AG08396 (cell line): Measurements from ENCODE around the gene PTCH1.

Experiments
- DNase-seq: peaks from one replicate; pipeline ENCODE4 v3.0.0; 2012; ENCODE audit warnings: low spot score, mixed read lengths

Gene PTCH1

DNA sequence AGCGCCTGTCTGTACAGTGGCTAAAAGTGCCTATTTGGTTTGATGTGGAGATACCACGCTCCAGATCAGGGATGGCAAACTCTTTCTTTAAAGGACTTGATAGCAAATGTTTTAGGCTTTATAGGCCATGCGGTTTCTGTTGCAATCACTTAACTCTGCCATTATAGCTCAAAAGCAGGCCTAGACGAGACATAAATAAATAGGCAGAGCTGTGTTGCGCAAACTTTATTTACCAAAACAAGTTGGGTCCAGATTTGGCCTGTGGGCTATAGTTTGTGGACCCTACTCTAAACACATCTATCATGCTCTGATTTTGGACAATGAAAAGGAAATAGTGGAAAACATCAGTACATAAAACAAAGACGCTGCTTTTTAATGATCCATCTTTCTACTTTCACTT lies 79.2 kb downstream of the PTCH1 start:
- DNase-seq: no peak

DNA sequence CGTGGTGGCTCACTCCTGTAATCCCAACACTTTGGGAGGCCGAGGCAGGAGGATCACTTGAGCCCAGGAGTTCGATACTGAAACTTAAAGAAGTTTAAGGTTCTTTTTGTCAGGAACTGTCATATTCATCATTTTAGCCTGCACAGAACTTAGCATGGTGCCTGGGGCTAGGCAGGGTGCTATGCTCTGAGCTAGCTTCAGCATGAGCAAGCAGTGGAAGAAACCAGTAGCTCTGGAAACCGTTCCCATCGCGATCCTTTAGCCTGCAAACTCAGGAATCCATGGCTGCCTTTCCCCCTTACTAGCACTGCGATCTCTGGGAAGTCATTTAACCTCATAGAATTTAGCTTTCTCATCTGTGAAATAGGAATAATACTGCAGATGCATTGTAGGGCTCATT lies 80.4 kb downstream of the PTCH1 start:
- DNase-seq: no peak

DNA sequence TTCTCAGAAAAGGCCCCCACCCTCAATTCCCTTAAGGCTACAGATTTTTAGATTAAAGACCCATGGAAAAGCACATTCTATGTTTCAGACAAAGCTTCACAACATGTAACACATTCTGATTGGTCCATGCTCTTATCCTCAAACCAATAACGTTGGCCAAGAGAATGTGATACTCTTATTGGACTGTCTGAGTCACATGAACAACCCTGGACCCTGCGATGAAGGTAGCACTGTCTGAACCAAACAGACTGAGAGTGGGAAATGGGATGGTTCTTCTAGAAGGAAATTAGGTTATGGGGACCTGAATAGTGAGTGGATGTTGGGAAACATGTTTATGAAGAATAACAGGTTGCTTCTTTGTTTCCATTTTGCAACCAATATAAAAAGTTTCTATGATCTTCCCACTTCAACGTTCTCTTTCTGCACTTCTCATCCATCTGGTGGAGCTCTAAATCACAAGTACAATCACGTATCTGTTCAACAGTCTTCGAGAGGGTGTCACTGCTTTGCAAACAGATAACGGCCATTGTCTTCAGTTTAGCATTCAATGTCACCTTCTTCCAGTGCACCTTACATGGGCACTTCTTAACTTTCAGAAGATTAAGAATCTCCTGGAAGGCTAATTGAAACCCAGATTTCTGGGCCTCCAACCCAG lies 81.6 kb downstream of the PTCH1 start:
- DNase-seq: no peak

DNA sequence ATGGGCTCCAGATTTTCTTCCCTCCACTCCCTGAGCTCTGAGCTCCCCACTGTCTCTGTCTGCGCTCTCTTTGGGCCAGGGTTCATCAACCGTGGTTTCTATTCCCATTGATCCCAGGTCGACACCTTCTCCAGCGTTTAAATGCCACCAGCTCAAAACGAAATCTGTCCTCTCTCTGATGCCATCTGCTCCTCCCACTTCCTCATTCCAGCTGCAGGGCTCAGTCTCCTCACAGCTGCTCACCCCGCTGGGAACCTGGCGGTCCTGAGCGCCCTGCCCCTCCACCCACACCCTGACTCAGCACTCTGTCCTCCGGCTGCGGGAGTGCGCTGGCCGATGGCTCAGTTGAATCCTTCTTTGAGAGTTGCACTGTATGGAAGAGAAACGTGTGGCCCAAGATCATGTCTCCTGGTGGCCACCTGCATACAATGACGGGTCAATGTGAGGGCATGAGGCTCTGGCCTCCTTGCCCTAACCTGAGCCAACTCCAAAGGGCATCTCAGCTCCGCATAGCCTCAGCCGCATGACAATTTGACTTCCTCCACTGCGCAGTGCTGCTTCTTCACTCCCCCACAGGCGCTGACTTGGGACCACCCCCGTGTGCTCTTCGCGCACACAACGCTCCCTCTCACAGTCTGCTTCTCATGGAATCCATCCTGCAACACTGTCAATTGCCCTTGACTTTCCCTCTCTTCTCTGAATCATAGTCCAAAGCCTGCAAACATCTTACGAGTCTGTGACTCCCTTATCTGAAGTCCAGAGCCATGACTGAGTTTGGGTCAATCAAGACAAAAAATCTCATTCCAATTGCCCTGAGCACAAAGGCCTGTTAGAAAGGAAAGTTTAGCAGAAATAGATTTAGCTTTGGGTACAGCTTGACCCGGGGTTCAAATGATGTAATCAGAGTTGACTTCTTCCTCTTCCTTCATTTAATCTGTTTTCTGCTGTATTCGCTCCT lies 82.4 kb downstream of the PTCH1 start:
- no peak for DNase-seq

DNA sequence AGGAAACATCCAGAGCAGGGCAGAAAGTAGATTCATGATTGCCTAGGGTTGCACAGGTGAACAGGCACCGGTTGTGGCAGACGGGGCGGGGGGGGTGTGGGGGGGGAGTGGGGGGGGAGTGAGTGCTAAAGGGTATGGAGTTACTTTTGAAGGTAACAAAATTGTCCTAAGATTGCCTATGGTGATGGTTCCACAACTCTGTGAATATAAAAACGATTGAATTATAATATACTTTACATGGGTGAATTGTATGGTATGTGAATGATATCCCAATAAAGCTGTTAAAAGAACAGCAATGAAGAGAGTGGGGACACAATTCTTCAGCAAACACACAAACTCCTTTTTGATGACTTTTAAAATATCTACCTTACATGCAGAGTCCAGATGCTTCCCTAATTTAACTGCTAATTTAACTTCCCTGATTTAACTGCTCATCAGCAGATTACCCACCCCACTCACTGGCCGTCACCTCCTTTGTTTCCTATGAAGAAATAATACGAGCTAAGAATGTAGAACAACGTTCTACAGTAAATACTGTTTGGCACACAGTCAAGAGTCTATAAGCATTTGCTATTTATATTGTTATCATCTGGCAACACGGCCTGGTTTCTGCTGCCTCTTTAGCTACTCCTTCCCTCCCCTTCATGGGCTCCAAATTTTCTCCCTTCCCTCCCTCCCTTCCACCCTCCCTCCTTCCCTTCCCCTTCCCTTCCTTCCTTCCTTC lies 83.5 kb downstream of the PTCH1 start:
- DNase-seq: no peak

DNA sequence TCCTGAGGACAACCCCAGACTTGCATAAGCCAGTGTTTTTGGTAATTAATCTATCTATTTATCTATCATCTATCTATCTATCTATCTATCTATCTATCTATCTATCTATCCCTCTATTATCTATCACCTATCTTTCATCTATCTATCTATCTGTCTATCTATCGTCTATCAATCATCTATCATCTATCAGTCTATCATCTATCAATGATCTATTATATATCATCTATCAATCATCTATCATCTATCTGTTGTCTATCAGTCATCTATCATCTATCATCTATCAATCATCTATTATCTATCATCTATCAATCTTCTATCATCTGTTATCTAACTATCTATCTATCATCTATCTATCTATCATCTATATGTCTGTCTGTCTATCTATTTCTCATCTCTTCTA lies 85.5 kb downstream of the PTCH1 start:
- DNase-seq: no peak

DNA sequence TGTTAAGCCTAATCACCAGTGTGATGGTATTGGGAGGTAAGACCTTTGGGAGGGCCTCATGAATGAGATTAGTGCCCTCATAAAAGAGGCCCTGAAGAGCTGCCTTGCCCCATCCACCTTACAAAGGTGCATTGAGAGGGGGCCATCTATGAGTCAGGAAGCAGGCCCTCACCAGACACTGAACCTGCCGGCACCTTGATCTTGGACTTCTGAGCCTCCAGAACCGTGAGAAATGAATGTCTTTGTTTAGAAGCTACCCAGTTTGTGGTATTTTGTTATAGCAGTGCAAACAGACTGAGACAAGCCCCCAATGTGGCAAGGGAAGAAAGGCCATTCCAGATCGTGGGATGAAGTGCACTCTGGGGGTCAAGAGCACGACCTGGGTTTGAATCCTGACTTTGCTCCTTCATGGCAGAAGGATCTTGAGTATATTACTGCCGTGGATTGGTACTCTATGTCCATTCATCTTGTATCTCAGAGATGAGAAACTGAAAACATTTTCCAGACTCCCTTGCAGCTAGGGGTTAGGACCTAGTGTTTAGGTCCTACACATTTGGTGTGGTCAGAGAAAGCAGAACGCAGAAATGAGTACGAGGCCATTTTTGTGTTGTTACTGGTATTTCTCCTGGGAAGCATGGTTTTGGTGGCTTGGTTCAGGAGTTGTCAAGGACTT lies 86.7 kb downstream of the PTCH1 start:
- DNase-seq: no peak

DNA sequence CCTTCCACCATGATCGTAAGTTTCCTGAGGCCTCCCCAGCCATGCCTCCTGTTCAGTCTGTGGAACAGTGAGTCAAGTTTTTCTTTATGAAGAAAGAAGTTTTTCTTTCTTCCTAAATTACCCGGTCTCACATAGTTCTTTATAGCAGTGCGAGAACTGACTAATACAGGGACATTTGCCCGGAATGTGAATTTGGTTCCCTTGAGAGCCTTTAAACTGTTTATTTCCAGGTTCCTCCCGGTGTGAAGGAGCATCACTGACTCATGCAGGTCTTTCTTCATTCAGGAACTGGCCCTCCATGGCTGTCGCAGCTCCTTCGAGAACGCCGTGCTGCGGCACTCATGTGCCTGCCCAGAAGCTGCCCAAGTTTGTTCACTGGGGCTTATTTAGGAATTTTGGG lies 87.7 kb downstream of the PTCH1 start:
- DNase-seq: no peak

DNA sequence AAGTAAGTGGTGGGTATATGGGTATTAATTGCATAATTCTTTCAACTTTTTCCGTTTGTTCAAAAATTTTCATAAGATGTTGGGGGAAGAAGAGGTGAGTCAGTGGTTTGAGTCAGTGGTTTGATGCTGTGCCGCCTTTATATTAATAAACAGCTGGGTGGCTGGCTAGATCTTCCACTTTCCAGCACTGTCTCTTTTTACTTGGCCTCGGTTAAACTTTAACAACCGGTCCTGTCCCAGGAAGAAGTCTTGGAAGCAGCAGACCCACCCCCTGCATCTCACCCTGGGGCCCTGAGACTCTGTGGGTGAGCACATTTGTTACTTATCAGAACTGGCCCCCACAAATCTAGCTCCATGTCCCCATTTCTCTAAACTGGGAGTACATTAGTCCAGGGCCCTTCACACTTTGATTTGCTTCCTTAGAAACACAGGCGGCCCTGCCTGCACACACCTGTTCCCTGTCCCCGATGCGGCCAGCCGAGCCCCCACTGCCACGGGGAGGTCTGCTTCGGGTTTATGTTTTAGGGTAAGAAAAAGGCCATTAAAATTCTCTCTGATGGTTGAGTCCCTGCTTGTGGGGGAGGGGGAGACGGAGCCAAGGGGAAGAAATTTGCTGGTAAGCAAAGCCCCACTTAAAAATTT lies 90.7 kb downstream of the PTCH1 start:
- peak; percentile 57 for DNase-seq

DNA sequence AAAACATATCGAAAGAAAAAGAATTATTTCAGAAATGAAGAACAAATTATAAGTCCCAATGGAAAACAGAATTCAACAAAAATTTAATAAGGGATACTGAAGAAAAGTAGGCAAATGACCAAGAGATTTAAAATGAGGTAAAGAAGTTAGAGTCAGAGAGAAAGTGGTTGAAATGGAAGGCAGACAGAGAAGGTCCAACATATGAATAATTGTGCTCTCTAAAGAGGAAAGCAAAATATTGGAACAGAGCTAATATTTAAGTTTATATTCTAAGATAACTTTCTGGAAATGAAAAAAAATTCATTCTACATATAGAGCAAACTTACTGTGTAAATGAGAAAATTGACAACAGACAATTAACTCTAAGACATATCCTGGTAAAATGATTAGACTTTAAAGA lies 94.1 kb downstream of the PTCH1 start:
- no peak for DNase-seq

DNA sequence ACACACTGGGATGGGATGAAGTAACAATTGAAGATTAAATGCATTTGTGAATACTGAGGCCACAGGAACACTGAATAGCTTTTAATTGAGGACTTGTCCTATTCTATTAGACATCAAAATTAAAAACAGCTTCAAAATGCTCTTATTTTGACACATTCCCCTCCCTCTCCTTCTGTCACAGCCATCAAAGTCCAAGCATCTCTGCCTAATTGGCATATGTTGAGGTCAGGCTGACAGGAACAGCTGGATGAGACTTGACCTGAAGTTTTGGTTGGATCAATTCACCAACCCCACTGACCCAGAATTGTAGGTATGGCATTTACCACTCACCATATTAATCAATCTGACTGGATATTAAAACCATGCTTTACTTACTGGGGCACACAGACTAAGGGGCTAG lies 96.3 kb downstream of the PTCH1 start:
- DNase-seq: no peak

DNA sequence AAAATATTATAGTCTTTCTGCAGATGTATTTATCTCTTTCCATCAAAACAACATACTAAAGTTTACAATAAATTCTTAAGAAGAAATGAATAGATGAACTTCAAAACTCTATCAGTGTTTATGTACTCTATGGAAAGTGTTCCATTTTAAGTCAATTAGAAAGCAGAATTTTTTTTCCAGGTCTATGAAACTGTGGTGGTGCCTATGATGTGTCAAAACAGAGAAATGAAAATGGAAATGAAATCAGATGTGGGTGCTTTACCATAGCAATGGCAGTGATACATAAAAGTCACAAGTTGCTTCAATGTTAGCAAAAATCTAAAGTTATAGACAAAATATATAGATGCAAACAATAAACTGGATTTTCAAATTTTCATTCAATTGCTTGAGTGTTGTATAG lies 97.3 kb downstream of the PTCH1 start:
- no peak for DNase-seq

DNA sequence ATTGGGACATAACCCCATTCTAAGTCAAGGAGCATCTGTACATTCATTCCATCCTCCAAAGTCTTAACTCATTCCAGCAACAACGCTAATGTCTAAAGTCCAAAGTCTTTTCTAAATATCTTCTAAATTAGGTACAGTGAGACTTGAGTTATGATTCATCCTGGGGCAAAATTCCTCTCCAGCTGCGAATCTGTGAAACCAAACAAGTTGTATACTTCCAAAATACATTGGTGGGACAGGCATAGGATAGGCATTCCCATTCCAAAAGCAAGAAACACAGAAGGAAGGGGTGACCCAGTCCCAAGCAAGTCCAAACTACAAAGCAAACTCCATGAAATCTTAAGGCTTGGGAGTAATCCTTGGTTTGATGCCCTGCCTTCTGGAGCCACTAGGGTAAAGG lies 101.6 kb downstream of the PTCH1 start:
- no peak for DNase-seq

DNA sequence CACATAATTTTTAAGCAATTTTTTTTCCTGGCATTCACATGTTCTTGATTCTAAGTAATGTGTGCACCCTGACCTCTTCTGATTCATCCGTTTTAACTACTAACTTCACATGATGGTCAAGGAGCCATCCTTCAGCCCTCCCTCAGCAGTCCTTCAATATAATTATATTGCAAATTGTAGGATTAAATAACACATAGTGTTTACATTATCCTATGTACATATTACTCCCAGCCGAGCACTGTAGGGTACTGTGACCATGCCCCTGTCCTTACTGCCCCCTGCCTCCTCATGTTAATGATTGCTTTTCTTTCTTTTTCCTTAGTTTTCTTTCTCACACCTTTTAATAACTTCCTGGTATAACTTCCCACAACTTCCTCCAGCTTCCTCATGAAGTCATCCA lies 103.0 kb downstream of the PTCH1 start:
- no peak for DNase-seq

DNA sequence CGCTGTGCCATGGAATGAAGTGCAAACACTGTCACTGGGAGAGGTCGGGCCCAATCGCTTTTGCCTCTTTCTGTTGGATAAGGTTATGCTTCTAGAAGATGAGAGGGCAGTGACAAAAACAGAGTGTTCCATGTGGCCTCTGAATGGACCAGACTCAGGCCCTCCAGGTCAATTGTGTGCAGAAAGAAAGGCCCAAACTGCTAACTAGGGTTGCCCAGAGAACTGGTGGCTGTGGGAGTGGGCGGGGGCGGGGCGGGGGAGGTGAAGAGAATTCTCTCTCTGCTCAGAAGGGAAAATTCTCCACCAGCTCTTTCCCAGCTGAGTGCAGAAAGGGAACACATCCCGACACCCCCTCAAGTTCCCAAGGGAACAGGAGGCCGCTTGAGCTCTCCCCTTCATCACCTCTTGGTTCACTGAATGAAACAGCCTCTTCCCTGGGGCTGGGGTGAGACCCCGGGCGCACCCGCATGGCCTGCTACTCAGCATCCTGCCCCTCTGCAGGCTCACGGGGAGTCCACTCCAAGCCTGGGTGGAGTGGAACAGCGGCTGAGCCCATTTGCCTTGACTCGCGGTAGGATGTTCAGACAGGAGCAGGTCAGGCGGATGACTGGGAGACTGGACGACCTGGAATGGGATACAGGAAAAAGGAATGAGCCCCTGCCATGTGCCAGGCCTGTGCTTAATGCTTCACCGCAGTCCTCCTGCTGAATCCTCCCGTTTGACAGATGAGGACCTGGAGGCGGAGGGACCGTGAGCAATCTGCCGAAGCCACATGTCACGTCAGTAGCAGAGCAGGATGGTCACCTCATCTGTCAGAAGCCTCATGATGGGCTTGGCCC lies 105.5 kb downstream of the PTCH1 start:
- no peak for DNase-seq

DNA sequence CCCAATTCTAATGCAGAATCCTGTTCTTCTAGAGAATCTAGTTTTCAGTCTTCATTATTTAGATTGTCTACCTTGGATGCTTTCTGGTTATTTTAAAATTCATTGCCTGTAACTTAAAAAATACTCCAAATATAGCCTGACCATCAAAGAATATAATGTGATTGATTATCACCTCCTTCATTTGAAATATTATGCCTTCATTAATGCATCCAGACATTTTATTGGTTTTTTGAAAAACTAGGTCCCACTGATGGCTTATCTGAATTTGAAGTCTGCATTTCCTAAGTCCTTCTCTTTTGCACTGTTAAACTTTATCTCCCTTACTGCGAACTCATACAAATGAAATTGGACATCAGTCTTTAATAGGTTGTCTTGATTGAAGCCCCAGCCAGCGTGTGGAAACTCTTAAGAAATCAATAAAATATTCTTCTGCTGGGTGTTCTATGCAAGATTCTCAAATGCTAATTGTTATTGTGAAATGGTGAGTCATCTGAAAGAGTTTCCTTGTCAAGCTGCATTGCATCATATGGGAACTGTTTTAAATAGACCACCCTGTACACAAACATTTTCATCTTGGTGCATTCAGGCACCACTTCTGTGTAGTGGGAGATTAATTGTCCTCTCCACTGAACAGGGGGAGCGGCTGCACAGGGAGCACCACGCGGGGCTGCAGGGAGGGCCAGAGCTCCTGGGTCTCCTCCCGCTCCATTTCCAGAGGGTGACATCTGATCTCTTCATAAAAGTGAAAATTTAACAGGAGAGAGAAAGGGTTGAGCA lies 106.9 kb downstream of the PTCH1 start:
- peak; percentile 48 for DNase-seq

DNA sequence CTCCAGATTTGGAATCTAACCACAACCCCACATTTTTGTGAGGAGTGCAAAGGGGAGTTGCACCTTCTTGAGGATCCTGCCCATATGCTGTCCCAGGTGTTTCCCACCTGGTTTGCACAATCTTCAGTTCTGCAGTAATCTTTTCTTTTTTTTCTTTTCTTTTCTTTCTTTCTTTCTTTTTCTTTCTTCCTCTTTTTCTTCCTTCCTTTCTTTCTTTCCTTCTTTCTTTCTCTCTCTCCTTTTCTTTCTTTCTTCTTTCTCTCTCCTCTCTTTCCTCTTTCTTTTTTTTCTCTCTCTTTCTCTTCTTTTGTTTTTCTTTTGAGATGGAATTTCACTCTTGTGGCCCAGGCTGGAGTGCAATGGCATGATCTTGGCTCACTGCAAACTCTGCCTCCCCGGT lies 109.2 kb downstream of the PTCH1 start:
- no peak for DNase-seq

DNA sequence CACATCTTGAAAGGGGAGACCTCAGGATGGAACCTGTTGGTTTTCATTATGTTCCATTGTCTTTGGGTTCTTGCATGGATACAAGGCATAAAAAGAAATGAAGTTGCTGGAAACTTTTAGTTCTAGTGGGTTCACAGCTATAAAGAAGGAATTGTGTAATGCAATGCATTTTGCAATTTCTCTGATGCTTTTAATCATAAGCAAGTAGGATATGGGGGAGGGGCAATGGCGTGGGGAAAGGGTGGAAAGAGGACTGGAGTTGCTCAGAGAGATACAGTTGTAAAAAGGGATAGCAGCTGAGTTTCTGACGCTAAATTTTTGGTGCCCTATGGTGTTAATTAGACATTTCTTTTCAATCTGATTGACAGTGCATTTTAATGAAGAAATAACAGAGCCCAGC lies 110.7 kb downstream of the PTCH1 start:
- DNase-seq: no peak

DNA sequence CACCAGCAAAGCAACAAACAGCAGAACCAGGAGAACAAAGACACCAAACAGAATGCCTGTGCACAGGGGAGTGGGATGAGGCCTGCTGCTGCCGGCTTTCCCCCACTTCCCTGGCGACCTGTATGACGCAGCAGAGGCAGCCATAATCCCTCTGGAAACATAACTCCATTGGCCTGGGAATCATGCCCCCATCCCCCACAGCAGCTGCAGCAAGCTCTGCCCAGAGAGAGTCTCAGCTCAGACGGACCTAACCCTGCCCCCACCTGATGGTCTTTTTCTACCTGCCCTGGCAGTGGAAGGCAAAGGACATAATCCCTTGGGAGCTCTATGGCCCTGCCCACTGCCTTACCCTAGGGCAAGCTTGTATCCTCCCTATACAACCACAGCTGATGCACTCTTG lies 117.5 kb downstream of the PTCH1 start:
- no peak for DNase-seq
